HCT116 (cell line): ENCODE measurements around the gene LRRIQ1. TPM values are rescaled to one million over a fixed set of nuclear protein-coding genes. Genes with fewer than 3 reads are reported as not detected.

Source experiments
- ATAC-seq: fragments of 200-7000 bp; cut with Tn5 transposase; 2 replicates; pipeline ENCODE4 v1.9.1; 2020; ENCODE audit warnings: mild to moderate bottlenecking, moderate library complexity
- BruUV-seq: library from RNA; stranded (reverse); fragments of 400-500 nt; replicated peaks from 2 replicates; lab custom pipeline; 2021; lab: Mats Ljungman, UMichigan
- CTCF ChIA-PET: fragments of 300-600 bp; sonication (Branson Sonifier 250); formaldehyde crosslinking; loops from one replicate; lab custom pipeline; 2021; ENCODE audit warnings: antibody characterized with exemption; lab: Charles Lee
- POLR2A ChIA-PET: fragments of 300-600, 350-600 bp; sonication (Branson Sonifier 250); formaldehyde crosslinking; loops from one replicate; lab custom pipeline; 2021; ENCODE audit warnings: antibody characterized with exemption; lab: Charles Lee
- RAD21 ChIA-PET, 2 experiments: fragments of 300-600 bp; sonication (Branson Sonifier 250); formaldehyde crosslinking; loops; one replicate each; lab custom pipeline; 2023; ENCODE audit warnings: low total read pairs in 2 of 2; ENCODE audit not compliant: uncharacterized antibody in 2 of 2, unreplicated experiment in 2 of 2, low non-redundant PET in 1 of 2; lab: Charles Lee
- DNase-seq: peaks from one replicate; pipeline ENCODE4 v3.0.0-alpha.2; 2010; ENCODE audit warnings: low read depth, low spot score
- H2AFZ ChIP-seq: fragments of 200-600 bp; shearing (Covaris generic), sonication (generic); 2 replicates; pipeline ENCODE4 v1.6.1; 2017; ENCODE audit warnings: low read depth, mixed run types, mixed read lengths, antibody characterized with exemption, low read length; ENCODE audit not compliant: poor library complexity, severe bottlenecking
- H3K27ac ChIP-seq: 2 replicates; pipeline ENCODE4 v1.5.1; 2012; ENCODE audit warnings: low read depth, low read length
- H3K27me3 ChIP-seq: fragments of 200-600 bp; sonication (generic); 2 replicates; pipeline ENCODE4 v1.6.1; 2016; ENCODE audit warnings: mixed run types, low read length, mixed read lengths; ENCODE audit not compliant: insufficient read depth
- H3K36me3 ChIP-seq, 2 experiments: fragments of 200-500 bp in 1 of 2; fragments of 200-600 bp in 1 of 2; sonication (Bioruptor generic) in 1 of 2; sonication (generic) in 1 of 2; 2 replicates each; pipeline versions ENCODE4 v1.5.1 to v1.6.1; 2014 to 2016; ENCODE audit warnings: low read length in 2 of 2, inconsistent platforms in 1 of 2, mixed read lengths in 1 of 2, mixed run types in 1 of 2; ENCODE audit not compliant: insufficient read depth in 2 of 2, control insufficient read depth in 1 of 2
- H3K4me1 ChIP-seq, 2 experiments: fragments of 200-600 bp in 1 of 2; sonication (generic) in 1 of 2; 2 replicates each; pipeline versions ENCODE4 v1.5.1 to v1.6.1; 2012 to 2017; ENCODE audit warnings: low read length in 2 of 2, inconsistent platforms in 1 of 2, mild to moderate bottlenecking in 1 of 2, mixed read lengths in 1 of 2, mixed run types in 1 of 2, moderate library complexity in 1 of 2; ENCODE audit not compliant: insufficient read depth in 2 of 2, control insufficient read depth in 1 of 2
- H3K4me2 ChIP-seq: fragments of 200-600 bp; sonication (generic); 2 replicates; pipeline ENCODE4 v1.6.1; 2017; ENCODE audit warnings: mixed run types, low read length, mixed read lengths
- H3K4me3 ChIP-seq, 2 experiments: fragments of 200-600 bp in 1 of 2; sonication (generic) in 1 of 2; replicated peaks in 1 of 2; 2 replicates each; pipeline ENCODE4 v1.5.1; 2011 to 2016; ENCODE audit warnings: low read length in 2 of 2, control low read depth in 1 of 2, low read depth in 1 of 2, mild to moderate bottlenecking in 1 of 2, mixed read lengths in 1 of 2, mixed run types in 1 of 2
- H3K79me2 ChIP-seq: fragments of 200-600 bp; sonication (generic); 2 replicates; pipeline ENCODE4 v1.6.1; 2017; ENCODE audit warnings: mild to moderate bottlenecking, mixed run types, low read length, moderate library complexity, mixed read lengths; ENCODE audit not compliant: insufficient read depth
- H3K9ac ChIP-seq: fragments of 200-600 bp; sonication (generic); 2 replicates; pipeline ENCODE4 v1.6.1; 2016; ENCODE audit warnings: low read length, mixed read lengths
- H3K9me2 ChIP-seq: fragments of 200-600 bp; sonication (generic), shearing (Covaris generic); 2 replicates; pipeline ENCODE4 v1.6.1; 2017; ENCODE audit warnings: mixed run types, mild to moderate bottlenecking, moderate library complexity; ENCODE audit not compliant: insufficient read depth
- H3K9me3 ChIP-seq, 2 experiments: fragments of 200-500 bp in 1 of 2; fragments of 200-600 bp in 1 of 2; sonication (Bioruptor generic) in 1 of 2; sonication (generic) in 1 of 2; 2 replicates each; pipeline ENCODE4 v1.6.1; 2014 to 2017; ENCODE audit warnings: low read length in 2 of 2, mixed read lengths in 2 of 2, inconsistent platforms in 1 of 2, low read depth in 1 of 2, mild to moderate bottlenecking in 1 of 2, mixed run types in 1 of 2, moderate library complexity in 1 of 2; ENCODE audit not compliant: control insufficient read depth in 1 of 2, insufficient read depth in 1 of 2
- H4K20me1 ChIP-seq: fragments of 200-600 bp; sonication (generic), shearing (Covaris generic); 2 replicates; pipeline ENCODE4 v1.6.1; 2017; ENCODE audit warnings: mixed run types, mild to moderate bottlenecking, moderate library complexity; ENCODE audit not compliant: insufficient read depth
- CBX3 ChIP-seq: IDR thresholded peaks from 2 replicates; pipeline ENCODE4 v1.6.1; 2012; ENCODE audit warnings: low read depth
- EGR1 ChIP-seq: IDR thresholded peaks from 2 replicates; pipeline ENCODE4 v1.6.1; 2012; ENCODE audit warnings: low read depth
- ELF1 ChIP-seq: IDR thresholded peaks from 2 replicates; pipeline ENCODE4 v1.6.1; 2012; ENCODE audit warnings: low read depth, borderline replicate concordance
- EZH2 ChIP-seq: fragments of 200-600 bp; sonication (generic); IDR thresholded peaks from 2 replicates; pipeline ENCODE4 v1.6.1; 2017; ENCODE audit warnings: antibody characterized with exemption, mixed run types
- FOSL1 ChIP-seq: IDR thresholded peaks from 2 replicates; pipeline ENCODE4 v1.6.1; 2012; ENCODE audit warnings: low read depth
- TCF7L2 ChIP-seq: IDR thresholded peaks from 2 replicates; pipeline ENCODE4 v1.7.0; 2011; ENCODE audit warnings: borderline replicate concordance, inconsistent platforms; ENCODE audit not compliant: insufficient read depth, insufficient read length; ENCODE audit errors: extremely low read depth
- YY1 ChIP-seq: IDR thresholded peaks from 2 replicates; pipeline ENCODE4 v1.6.1; 2011; ENCODE audit warnings: low read length, low read depth, moderate library complexity, mild to moderate bottlenecking; ENCODE audit not compliant: insufficient replicate concordance; ENCODE audit errors: extremely low read depth
- ZFX ChIP-seq: fragments of 450-650 bp; IDR thresholded peaks from 2 replicates; pipeline ENCODE4 v1.6.1; 2017
- ZNF274 ChIP-seq: fragments of 200-500 bp; sonication (Bioruptor generic); IDR thresholded peaks from 2 replicates; pipeline ENCODE4 v1.6.1; 2014; ENCODE audit warnings: mild to moderate bottlenecking, low read depth, low read length, inconsistent platforms
- intact Hi-C: fragments of 100-400 bp; cut with micrococcal nuclease; formaldehyde crosslinking; loops from 2 replicates; pipeline ENCODE4 v1.10.0; 2022
- total RNA-seq: library from RNA; stranded (reverse); gene quantifications from one replicate; pipeline ENCODE4 v1.2.1, GENCODE V29; 2021; ENCODE audit not compliant: unreplicated experiment
- TF ChIP-seq, protein P1 (sequence below): IDR thresholded peaks from 2 replicates; pipeline ENCODE4 v1.6.1; 2011; ENCODE audit warnings: mild to moderate bottlenecking, low read length, moderate library complexity; ENCODE audit not compliant: insufficient replicate concordance; ENCODE audit errors: extremely low read depth
- TF ChIP-seq, protein P2 (sequence below), 3 experiments: fragments of 200-600 bp in 1 of 3; sonication (generic) in 1 of 3; IDR thresholded peaks in 2 of 3; conservative IDR thresholded peaks in 1 of 3; 2 replicates each; pipeline ENCODE4 v1.5.1; 2012 to 2017; ENCODE audit warnings: low read depth in 2 of 3, low read length in 2 of 3, antibody characterized with exemption in 1 of 3, borderline replicate concordance in 1 of 3, control low read depth in 1 of 3, mild to moderate bottlenecking in 1 of 3, mixed read lengths in 1 of 3, mixed run types in 1 of 3, moderate library complexity in 1 of 3; ENCODE audit not compliant: insufficient read depth in 1 of 3
- TF ChIP-seq, protein P3 (sequence below): IDR thresholded peaks from 2 replicates; pipeline ENCODE4 v1.6.1; 2012
- TF ChIP-seq, protein P4 (sequence below): IDR thresholded peaks from 2 replicates; pipeline ENCODE4 v1.6.1; 2012

LRRIQ1 gene
- total RNA-seq, 1 experiment from 2014 or later, result 0.89 TPM

DNA sequence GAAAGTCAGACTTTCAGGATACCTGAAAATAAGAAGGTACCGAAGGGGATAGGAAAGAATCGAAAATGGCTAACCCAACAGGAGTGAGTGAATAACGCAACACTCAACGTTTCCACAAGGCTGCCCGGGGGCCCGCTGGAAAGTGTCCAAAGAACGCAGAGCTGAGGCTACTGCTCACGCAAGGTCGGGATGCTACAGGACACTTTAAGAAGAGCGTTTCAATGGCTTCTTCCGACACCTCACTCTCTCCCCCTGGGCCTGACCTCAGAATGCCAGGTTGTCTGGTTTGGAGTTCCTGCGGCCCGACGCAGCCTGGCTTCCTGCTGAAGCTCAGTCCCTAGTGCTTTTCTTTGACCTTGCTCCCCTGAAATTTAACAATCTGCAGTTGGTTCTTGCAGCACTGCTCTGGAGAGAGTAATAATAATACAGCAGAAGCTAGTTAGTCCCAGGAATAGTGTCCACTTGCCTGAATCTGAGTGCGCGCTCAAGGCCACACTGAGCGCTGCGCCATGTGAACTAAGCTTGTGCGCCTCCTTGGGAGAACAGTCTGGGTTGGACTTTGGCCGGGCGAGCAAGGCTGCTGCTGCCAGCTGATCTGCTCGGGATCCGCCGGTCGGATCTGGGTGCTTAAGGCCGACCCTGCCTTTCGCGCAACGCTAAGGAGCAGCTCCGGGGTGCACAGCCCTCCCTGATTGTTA lies 241.9 kb downstream of the LRRIQ1 start:
- intact Hi-C loops, result no loop called here
- Histone ChIP-seq H3K9me2 (no peaks in the 10 kb centered on the region), H3K79me2 (no peaks in the 10 kb centered on the region), H3K4me1 (no peaks in the 10 kb centered on the region), H2AFZ (no peak overlapping the region), H3K36me3 (no peaks in the 10 kb centered on the region), H3K9me3 (no peaks in the 10 kb centered on the region), H3K4me3 (no peak overlapping the region), H4K20me1 (no peaks in the 10 kb centered on the region), H3K4me2 (no peak overlapping the region), H3K9ac (no peak overlapping the region), H3K27me3 (no peaks in the 10 kb centered on the region), H3K27ac (no peak overlapping the region)
- ChIA-PET RAD21 (no interaction called here), CTCF (no interaction called here), POLR2A (no interaction called here)
- no peak for ATAC-seq
- no TSS peak for BruUV-seq
- no peak for DNase-seq
- TF ChIP-seq YY1 (no peak), EGR1 (no peak), ZFX (no peak)

DNA sequence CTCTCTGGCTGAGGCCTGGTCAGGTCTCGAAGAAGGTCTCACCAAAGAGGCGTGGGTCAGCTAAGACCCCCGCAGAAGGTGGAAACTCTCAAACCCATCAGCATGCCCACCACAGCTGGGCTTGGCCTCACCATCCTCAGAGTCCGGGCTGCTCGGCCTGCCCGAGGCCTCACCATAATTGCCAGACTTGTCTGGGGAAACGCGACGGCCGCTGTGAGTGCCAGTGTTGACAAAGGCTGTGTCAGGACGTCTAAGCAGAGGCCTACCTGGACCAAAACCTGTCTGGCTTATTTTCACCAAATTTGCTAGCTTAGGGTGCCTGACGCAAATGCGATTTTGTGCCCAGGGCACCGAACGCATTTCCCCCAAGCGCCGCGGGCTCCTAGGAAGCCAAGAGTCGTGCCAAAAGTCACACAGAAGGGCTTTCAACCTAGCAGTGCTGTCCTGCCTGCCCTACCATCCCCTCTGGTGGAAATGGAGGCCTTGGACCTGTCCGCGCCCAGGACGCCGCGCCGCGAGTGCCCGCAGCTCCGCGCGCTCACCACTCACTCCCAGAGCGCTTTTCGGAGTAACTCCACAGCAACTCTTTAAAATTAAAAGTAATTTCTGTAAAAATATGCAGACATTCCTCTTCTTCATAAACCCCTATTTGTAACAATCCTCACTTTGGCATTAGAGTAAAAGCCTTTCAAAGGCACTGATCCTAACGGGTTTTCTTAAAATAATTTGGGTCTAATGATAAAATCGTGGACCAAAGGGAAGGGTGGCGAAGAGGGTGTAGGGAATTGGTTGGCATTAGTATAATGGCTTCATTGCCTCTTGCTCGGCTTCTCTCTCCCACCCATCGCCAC lies 242.7 kb downstream of the LRRIQ1 start:
- Histone ChIP-seq H2AFZ (no peak overlapping the region), H3K27ac (no peak overlapping the region), H4K20me1 (no peaks in the 10 kb centered on the region), H3K9me3 (no peaks in the 10 kb centered on the region), H3K9me2 (no peaks in the 10 kb centered on the region), H3K4me2 (no peak overlapping the region), H3K36me3 (no peaks in the 10 kb centered on the region), H3K27me3 (no peaks in the 10 kb centered on the region), H3K9ac (no peak overlapping the region), H3K79me2 (no peaks in the 10 kb centered on the region), H3K4me3 (no peak overlapping the region), H3K4me1 (no peaks in the 10 kb centered on the region)
- BruUV-seq, result no TSS peak
- CTCF ChIA-PET, result no interaction called here
- intact Hi-C loops, result no loop called here
- no peak for ATAC-seq
- RAD21 ChIA-PET, result no interaction called here
- DNase-seq, result no peak
- POLR2A ChIA-PET, result no interaction called here
- TF ChIP-seq ZFX, result no peak
- TF ChIP-seq, protein P1, sequence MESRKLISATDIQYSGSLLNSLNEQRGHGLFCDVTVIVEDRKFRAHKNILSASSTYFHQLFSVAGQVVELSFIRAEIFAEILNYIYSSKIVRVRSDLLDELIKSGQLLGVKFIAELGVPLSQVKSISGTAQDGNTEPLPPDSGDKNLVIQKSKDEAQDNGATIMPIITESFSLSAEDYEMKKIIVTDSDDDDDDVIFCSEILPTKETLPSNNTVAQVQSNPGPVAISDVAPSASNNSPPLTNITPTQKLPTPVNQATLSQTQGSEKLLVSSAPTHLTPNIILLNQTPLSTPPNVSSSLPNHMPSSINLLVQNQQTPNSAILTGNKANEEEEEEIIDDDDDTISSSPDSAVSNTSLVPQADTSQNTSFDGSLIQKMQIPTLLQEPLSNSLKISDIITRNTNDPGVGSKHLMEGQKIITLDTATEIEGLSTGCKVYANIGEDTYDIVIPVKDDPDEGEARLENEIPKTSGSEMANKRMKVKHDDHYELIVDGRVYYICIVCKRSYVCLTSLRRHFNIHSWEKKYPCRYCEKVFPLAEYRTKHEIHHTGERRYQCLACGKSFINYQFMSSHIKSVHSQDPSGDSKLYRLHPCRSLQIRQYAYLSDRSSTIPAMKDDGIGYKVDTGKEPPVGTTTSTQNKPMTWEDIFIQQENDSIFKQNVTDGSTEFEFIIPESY, result no peak
- TF ChIP-seq, protein P2, sequence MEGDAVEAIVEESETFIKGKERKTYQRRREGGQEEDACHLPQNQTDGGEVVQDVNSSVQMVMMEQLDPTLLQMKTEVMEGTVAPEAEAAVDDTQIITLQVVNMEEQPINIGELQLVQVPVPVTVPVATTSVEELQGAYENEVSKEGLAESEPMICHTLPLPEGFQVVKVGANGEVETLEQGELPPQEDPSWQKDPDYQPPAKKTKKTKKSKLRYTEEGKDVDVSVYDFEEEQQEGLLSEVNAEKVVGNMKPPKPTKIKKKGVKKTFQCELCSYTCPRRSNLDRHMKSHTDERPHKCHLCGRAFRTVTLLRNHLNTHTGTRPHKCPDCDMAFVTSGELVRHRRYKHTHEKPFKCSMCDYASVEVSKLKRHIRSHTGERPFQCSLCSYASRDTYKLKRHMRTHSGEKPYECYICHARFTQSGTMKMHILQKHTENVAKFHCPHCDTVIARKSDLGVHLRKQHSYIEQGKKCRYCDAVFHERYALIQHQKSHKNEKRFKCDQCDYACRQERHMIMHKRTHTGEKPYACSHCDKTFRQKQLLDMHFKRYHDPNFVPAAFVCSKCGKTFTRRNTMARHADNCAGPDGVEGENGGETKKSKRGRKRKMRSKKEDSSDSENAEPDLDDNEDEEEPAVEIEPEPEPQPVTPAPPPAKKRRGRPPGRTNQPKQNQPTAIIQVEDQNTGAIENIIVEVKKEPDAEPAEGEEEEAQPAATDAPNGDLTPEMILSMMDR (IDR thresholded peaks at IDR 0.05 in 2 of 3, conservative IDR thresholded peaks at IDR 0.05 in 1 of 3; ENCODE audit: borderline replicate concordance in 1 of 3, insufficient read depth in 1 of 3, low read depth in 2 of 3, low read length in 2 of 3), result no peak
- TF ChIP-seq, protein P3, sequence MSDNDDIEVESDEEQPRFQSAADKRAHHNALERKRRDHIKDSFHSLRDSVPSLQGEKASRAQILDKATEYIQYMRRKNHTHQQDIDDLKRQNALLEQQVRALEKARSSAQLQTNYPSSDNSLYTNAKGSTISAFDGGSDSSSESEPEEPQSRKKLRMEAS, result no peak
- TF ChIP-seq CBX3, result no peak
- no peak for TF ChIP-seq EZH2
- no peak for TF ChIP-seq TCF7L2
- TF ChIP-seq, protein P4, sequence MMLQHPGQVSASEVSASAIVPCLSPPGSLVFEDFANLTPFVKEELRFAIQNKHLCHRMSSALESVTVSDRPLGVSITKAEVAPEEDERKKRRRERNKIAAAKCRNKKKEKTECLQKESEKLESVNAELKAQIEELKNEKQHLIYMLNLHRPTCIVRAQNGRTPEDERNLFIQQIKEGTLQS, result no peak
- TF ChIP-seq ZNF274, result no peak
- no peak for TF ChIP-seq EGR1
- no peak for TF ChIP-seq ELF1
- TF ChIP-seq FOSL1, result no peak
- TF ChIP-seq YY1, result no peak
